ENCODE measurements around the gene MACIR.

GRCh38 chr5:103224118-103224893, 34.3 kb upstream of the MACIR start:
- TF ChIP-seq CTCF (IDR thresholded peaks at IDR 0.05), result peak; percentile 49 to 80 (median 68)
- TF ChIP-seq POLR2A (IDR thresholded peaks at IDR 0.05), result no peak

All from adrenal gland (tissue), 5 donors.